K562 (cell line): Measurements from ENCODE around the gene STIM1. TPM values are rescaled to one million over a fixed set of nuclear protein-coding genes. Genes with fewer than 3 reads are reported as not detected.
A peak's percentile ranks its signal among the peaks of the same experiment; 100 is the strongest.

Experiments used
- BCOR ChIP-seq: fragments of 450-650 bp; IDR thresholded peaks from 2 replicates; pipeline ENCODE4 v1.6.1; 2016
- ILK ChIP-seq: fragments of 450-650 bp; IDR thresholded peaks from 2 replicates; pipeline ENCODE4 v1.6.1; 2016; ENCODE audit warnings: missing genetic modification characterization, low read depth, mild to moderate bottlenecking, missing compliant biosample characterization, moderate library complexity, borderline replicate concordance
- MCM3 ChIP-seq: fragments of 450-650 bp; IDR thresholded peaks from 2 replicates; pipeline ENCODE4 v1.6.1; 2016
- MTA2 ChIP-seq: fragments of 450-650 bp; IDR thresholded peaks from 2 replicates; pipeline ENCODE4 v1.6.1; 2016; ENCODE audit warnings: low read depth
- NEUROD1 ChIP-seq: fragments of 150-350 bp; IDR thresholded peaks from 2 replicates; pipeline ENCODE4 v1.6.1; 2014; ENCODE audit warnings: borderline replicate concordance, low read length, low read depth; ENCODE audit not compliant: partially characterized antibody
- POLR2AphosphoS5 ChIP-seq: IDR thresholded peaks from 2 replicates; pipeline ENCODE4 v1.6.1; 2011; ENCODE audit warnings: mild to moderate bottlenecking, low read depth, low read length, moderate library complexity; ENCODE audit not compliant: control insufficient read depth, insufficient read depth
- ZC3H4 ChIP-seq: sonication (generic); formaldehyde crosslinking; IDR thresholded peaks from 2 replicates; pipeline ENCODE4 v1.9.0; 2021; ENCODE audit warnings: missing genetic modification reagents, borderline replicate concordance
- ZNF23 ChIP-seq: fragments of 250-450 bp; sonication (Bioruptor Pico); IDR thresholded peaks from 2 replicates; pipeline ENCODE4 v1.4.0; 2020; ENCODE audit warnings: mild to moderate bottlenecking
- polyA plus RNA-seq, 8 experiments: library from polyadenylated mRNA; depleted of rRNA in 4 of 8; stranded (reverse) in 5 of 8; unstranded in 3 of 8; fragments of >200 nt; fragmentation: Nextera tagmentation in 2 of 8; fragmentation: Illumina TruSeq in 1 of 8; extraction: Ambion mirVana in 2 of 8; extraction: Trizol in 1 of 8; gene quantifications; 2 replicates each; pipeline versions ENCODE4 v1.2.1 to v1.2.3, GENCODE V29; 2011 to 2014; ENCODE audit warnings: inconsistent platforms in 1 of 8, missing spikeins in 1 of 8
- total RNA-seq, 7 experiments: library from RNA; depleted of rRNA in 6 of 7; stranded (reverse); fragments of >200 nt in 6 of 7; fragmentation: Illumina TruSeq in 2 of 7; extraction: Trizol in 2 of 7; gene quantifications; 2 replicates each; pipeline versions ENCODE4 v1.2.1 to v1.2.3, GENCODE V29; 2011 to 2021; ENCODE audit warnings: low replicate concordance in 1 of 7
- TF ChIP-seq, protein P1 (sequence below), 2 experiments: fragments of 450-650 bp in 1 of 2; sonication (generic) in 1 of 2; formaldehyde crosslinking in 1 of 2; IDR thresholded peaks in 1 of 2; conservative IDR thresholded peaks in 1 of 2; 2 replicates each; pipeline versions ENCODE4 v1.6.1 to v1.8.1; 2016 to 2023; ENCODE audit warnings: mild to moderate bottlenecking in 2 of 2, moderate library complexity in 2 of 2, inconsistent platforms in 1 of 2, missing genetic modification reagents in 1 of 2
- TF ChIP-seq, protein P2 (sequence below): fragments of 450-650 bp; formaldehyde crosslinking; IDR thresholded peaks from 2 replicates; pipeline ENCODE4 v1.4.0; 2020; ENCODE audit warnings: mild to moderate bottlenecking, mixed read lengths

Gene STIM1
- total and polyA plus RNA-seq, 9 of the 15 experiments (the other 6 are each of a cell fraction or from before 2014, with no cell fraction given) = 7.7 to 50.5 (median 22.5) TPM

DNA sequence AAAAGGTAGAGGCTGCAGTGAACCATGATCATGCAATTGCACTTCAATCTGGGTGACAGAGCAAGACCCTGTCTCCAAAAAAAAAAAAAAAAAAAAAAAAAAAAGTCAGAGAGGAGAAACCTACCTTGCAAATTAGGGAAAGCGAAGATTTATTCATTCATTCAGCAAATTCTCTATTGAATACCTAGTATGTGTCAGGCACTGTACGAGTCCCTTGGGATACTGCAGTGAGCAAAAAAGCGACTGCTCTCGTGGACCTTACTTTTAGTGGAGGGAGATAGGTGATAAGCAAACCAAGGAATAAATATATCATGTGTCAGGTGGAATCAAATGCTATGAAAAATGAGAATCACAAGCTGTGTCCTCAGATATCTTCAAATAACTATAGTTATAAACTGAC is 101.3 kb downstream of the STIM1 start (continued):
- TF ChIP-seq, protein P1, sequence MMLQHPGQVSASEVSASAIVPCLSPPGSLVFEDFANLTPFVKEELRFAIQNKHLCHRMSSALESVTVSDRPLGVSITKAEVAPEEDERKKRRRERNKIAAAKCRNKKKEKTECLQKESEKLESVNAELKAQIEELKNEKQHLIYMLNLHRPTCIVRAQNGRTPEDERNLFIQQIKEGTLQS (IDR thresholded peaks at IDR 0.05) = no peak
- TF ChIP-seq, protein P1 (CRISPR knock-in tag; conservative IDR thresholded peaks at IDR 0.05) = no peak
- no peak for TF ChIP-seq MTA2
- TF ChIP-seq BCOR = 0 out of 2 replicates have a peak, but pooled peaks have one; percentile 12
- no peak for TF ChIP-seq POLR2AphosphoS5
- no peak for TF ChIP-seq MCM3
- no peak for TF ChIP-seq ZC3H4 (CRISPR knock-in tag)
- TF ChIP-seq, protein P2, sequence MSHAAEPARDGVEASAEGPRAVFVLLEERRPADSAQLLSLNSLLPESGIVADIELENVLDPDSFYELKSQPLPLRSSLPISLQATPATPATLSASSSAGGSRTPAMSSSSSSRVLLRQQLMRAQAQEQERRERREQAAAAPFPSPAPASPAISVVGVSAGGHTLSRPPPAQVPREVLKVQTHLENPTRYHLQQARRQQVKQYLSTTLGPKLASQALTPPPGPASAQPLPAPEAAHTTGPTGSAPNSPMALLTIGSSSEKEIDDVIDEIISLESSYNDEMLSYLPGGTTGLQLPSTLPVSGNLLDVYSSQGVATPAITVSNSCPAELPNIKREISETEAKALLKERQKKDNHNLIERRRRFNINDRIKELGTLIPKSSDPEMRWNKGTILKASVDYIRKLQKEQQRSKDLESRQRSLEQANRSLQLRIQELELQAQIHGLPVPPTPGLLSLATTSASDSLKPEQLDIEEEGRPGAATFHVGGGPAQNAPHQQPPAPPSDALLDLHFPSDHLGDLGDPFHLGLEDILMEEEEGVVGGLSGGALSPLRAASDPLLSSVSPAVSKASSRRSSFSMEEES = no peak
- TF ChIP-seq NEUROD1 = no peak
- TF ChIP-seq ILK (tag) = no peak
- no peak for TF ChIP-seq ZNF23 (CRISPR knock-in tag)
